ENCODE results near the gene ARHGAP10.

ARHGAP10 gene

DNA sequence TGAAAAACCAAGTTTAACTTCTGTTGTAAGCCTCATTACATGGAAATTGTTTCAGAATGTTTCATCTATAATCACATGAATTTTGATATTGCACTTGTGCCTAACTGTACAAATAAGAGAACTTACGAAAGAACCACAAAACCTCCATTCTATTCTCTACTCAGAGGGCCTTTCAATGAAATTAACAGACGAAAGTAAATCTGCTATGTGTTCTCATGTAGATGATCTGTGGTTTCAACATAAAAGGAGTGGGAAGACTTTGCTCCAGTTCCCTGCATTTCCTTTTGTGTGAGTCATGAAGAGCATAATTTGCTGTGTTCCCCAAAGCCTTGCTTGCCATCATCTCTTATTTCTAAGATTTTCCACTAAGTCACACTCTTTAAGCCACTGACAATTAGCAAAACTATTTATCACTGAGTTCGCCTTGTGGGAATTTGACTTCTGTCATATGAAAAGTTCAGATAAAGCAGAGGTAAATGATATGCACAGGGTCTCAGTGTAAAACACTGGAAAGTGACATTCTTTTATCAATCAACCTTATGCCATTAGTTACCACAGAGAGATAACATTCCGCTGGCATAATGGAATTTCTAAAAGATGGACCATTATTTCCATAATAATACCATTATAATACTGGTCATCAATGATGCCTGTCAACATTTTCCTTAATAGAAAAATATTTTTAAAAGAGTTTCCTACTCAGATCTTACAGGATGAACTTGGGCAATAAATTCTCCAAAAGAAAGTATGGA lies 380.5 kb downstream of the ARHGAP10 start:
- no peak for DNase-seq

DNA sequence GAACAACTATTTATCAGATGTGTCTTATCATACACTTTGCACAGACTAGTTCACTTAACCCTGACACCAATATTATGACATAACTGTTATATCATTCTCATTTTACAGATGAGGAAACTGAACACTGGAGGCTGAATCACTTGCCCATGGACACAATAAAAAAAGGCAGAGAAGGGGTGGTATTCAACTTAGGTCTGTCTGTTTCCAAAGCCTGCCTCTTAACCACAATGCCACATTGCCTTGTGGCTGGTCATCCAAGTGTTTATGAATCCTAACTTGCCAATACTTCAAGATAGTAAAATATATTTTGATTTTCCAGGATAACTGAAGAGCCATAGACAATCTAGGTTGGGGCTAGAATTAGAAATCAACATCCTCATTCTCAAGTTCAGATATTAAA lies 382.5 kb downstream of the ARHGAP10 start:
- no peak for DNase-seq

DNA sequence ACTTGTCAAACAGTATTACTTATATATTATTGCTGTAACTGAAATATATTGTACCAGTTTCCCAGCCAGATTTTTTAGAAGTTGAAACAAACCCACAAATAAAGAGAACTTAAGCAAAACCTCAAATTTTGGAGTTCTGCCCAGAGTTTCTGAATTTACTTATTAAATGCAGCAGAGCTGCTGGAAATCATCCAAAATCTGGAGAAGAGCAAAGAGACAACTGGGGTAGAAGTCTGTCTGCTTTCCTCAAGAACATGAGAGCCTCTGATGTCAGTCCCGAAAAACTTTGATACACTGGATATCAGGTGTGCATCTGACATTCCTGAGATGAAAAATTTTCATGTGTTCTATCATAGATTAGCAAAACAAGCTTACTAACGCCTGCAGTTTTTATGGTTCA lies 384.4 kb downstream of the ARHGAP10 start:
- DNase-seq = no peak

DNA sequence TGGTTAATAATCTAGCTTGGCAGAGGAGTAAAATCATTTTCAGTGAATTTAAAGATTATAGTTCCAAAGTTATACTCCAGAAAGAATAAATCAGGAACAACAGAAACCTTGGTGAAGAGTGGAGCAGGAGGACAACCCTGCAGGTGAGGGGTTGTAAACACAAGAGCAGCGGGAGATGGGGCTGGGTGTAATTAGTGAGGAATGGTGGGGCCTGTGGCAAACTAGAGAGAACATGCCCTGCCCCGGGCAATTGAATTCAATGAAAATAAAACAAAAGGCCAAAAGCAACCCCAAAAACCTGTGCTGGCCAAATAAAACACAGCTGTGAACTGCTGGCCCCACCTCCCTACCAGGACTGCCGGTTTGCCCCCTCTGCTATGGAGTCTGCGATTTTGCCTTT lies 385.1 kb downstream of the ARHGAP10 start:
- DNase-seq = no peak

DNA sequence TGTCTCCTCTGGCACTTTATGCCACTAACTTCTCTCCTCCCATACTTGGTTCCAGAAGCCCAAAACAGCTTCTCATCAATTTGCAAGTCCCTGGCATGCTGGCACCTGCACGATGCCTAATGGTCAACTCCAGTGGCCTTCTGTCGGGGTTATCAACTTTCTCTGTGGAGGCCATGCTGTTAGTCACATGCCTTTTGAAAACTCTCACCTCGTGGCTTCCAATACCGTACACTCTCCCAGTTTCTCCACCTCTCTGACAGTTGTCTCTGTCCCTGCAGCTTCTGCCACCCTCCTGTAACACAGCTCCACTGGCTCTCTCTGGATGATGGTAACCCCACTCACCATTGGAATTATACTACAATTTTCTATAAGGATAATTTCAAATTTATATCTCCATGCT lies 386.3 kb downstream of the ARHGAP10 start:
- DNase-seq = no peak

DNA sequence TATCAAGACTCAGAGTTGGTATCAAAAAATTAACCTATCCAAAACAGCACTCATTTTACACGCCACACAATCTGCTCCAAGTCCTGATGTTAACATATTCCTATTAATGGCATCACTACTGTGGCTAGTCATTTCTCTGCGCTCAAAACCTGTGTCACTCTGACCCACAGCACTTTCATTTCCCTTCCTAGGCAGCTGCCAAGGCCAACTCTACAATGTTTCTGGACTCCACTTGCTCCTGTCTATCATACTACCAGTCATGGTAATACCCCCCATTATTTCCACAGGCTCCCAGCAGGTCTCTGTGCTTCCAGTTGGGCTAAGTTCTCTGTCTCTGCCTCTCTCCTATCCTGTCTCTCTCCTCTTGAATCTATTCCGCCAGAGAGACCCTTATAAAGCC lies 386.7 kb downstream of the ARHGAP10 start:
- no peak for DNase-seq

DNA sequence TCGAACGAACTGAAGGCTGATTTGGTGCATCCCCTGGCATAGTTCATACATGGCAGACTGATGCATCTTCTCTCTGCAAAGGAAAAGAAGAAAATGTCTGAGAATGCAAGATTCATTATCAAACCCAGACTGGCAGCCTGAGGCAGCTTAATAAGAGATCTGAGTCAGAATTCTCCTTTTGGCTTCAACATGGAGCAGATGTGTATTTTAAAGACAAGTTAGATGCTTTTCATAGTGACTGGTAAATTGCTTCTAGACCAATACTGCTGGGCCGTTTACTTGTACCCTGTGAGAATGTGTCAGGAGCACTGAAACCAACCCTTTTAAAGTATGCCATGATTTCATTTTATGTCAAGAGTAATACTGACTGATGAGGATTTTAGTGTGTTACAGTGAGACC lies 388.3 kb downstream of the ARHGAP10 start:
- DNase-seq = no peak

Measured in activated CD4-positive, alpha-beta T cell treated with anti-CD3 and anti-CD28 coated beads, Interleukin-10, Interleukin-2, amounts not matched to agents 100 ng/mL and 50 ng/mL, durations not matched to agents 16 hours and 8 hours (primary cell).